ENCODE results near the gene FSTL3. TPM values are rescaled to one million over a fixed set of nuclear protein-coding genes. Genes with fewer than 3 reads are reported as not detected.
"Not testable (repeated sequence)": the region's sequence is repeated elsewhere in the genome, so short reads cannot be mapped to it uniquely, and the experiment has no call there.

FSTL3 gene
- total RNA-seq, 2 donors from 2014 or later: 72.4 to 236 TPM

DNA sequence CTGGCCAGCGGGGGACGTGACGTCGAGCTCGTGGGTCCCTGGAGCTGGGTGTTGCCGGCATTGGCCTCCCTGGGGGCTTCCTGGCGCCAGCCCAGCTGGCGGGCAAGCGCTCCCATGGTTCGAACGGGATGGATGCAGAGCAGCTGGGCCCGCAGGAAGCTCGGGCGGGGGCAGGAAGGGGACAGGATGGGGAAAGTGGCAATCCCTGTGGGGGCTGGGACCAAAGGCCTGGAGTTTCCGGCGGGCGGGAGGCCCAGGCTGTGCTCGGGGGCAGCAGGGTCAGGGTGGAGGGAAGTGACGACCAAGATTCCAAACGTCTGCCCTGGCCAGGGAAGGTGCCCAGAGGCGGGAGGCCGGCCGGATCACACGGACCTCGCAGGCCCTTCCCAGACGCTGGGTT is 51.8 kb downstream of the FSTL3 start:
- H3K27ac ChIP-seq: peak overlapping the region in 2 of 4 donors; percentile 49 to 55
- H3K27me3 ChIP-seq: peaks cover 0 to 7% of the 10 kb centered on the region in 2 donors
- no peaks in the 10 kb centered on the region for H3K36me3 ChIP-seq (replicated peaks in 1 of 2; ENCODE audit: insufficient read depth in 1 of 2, low read depth in 2 of 2)
- DNase-seq (peak in 1 of 4 donors; percentile 27), ATAC-seq (peak; percentile 54)
- no peak overlapping the region for H3K4me3 ChIP-seq
- intact Hi-C loops (cut with DNase I): no loop called here
- H3K4me1 ChIP-seq: no peaks in the 10 kb centered on the region
- TF ChIP-seq, protein P1, sequence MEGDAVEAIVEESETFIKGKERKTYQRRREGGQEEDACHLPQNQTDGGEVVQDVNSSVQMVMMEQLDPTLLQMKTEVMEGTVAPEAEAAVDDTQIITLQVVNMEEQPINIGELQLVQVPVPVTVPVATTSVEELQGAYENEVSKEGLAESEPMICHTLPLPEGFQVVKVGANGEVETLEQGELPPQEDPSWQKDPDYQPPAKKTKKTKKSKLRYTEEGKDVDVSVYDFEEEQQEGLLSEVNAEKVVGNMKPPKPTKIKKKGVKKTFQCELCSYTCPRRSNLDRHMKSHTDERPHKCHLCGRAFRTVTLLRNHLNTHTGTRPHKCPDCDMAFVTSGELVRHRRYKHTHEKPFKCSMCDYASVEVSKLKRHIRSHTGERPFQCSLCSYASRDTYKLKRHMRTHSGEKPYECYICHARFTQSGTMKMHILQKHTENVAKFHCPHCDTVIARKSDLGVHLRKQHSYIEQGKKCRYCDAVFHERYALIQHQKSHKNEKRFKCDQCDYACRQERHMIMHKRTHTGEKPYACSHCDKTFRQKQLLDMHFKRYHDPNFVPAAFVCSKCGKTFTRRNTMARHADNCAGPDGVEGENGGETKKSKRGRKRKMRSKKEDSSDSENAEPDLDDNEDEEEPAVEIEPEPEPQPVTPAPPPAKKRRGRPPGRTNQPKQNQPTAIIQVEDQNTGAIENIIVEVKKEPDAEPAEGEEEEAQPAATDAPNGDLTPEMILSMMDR (IDR thresholded peaks at IDR 0.05): no peak
- TF ChIP-seq POLR2A (IDR thresholded peaks at IDR 0.05): no peak
- 61 to 70% methylated on average over 13 to 26 of the region's 26 CpGs for WGBS, 2 donors
- H3K9me3 ChIP-seq: no peaks in the 10 kb centered on the region

DNA sequence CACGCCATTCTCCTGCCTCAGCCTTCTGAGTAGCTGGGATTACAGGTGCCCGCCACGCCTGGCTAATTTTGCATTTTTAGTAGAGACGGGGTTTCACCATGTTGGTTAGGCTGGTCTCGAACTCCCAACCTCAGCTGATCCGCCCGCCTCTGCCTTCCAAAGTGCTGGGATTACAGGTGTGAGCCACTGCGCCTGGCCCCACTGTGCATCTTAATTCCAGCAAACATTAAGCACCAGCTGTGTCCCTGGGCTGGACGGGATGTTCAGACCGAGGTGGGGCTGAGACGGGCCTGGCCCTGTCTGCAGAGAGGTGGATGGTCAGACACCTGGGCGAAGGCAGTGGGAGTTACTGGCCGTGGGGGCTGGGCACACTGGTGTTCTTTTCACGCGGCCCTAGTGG is 53.4 kb downstream of the FSTL3 start:
- H3K27ac ChIP-seq; intact Hi-C loops (cut with DNase I): not testable (repeated sequence)
- WGBS, 2 donors: 82 to 89% methylated on average over 11 to 15 of the region's 15 CpGs

DNA sequence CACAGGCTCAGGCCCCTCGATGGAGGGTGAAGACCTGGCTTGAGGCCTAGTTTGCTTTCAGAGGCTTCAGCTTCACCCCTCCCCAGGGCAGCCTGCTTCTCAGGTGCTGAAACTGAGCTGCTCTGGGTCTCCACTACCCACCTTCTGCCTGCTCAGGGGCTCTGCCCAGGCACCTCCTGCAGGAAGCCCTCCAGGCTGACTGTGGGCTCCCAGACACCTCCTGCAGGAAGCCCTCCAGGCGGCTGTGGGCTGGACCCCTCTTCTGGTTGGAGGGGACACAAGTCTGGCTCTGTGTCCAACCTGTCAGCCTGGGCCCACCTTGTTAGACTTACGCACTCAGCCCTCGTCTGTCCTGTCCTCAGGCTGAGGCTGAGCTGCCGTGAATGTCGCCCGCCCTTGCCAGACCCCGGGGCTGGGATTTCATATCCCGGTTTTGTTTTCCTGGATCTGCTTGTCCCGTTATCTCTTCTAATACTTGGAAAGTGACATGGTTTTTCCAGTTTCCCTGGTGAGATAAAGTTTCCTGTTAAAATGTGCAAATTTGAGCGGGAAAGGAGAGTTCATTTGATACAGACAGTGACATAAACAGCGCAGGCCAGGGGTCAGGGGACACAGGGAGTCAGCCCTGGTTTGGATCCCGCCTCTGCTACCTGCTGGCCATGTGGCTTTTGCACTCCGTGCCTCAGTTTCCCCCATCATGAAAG is 53.9 kb downstream of the FSTL3 start:
- H3K4me1 ChIP-seq: no peaks in the 10 kb centered on the region
- no peak overlapping the region for H3K27ac ChIP-seq
- no peaks in the 10 kb centered on the region for H3K36me3 ChIP-seq (replicated peaks in 1 of 2; ENCODE audit: insufficient read depth in 1 of 2, low read depth in 2 of 2)
- no peak for DNase-seq
- TF ChIP-seq POLR2A (IDR thresholded peaks at IDR 0.05): no peak
- TF ChIP-seq, protein P1 (IDR thresholded peaks at IDR 0.05): no peak
- ATAC-seq: no peak
- H3K9me3 ChIP-seq: no peaks in the 10 kb centered on the region
- intact Hi-C loops (cut with DNase I): loop anchor here (5.0 kb wide), 1 partner anchor 63 kb away; no protein-coding TSS in a partner anchor
- 40 to 57% methylated on average over 11 to 14 of the region's 14 CpGs for WGBS, 2 donors
- no peak overlapping the region for H3K4me3 ChIP-seq
- H3K27me3 ChIP-seq: no peaks in the 10 kb centered on the region

More for the DNA sequence above, 53.4 kb downstream of the FSTL3 start:
- H3K9me3 ChIP-seq; H3K4me3 ChIP-seq; DNase-seq; ATAC-seq; H3K36me3 ChIP-seq (replicated peaks in 1 of 2; ENCODE audit: insufficient read depth in 1 of 2, low read depth in 2 of 2); H3K4me1 ChIP-seq; H3K27me3 ChIP-seq: not testable (repeated sequence)

GRCh38 chr19:731000-731399 is 54.8 kb downstream of the FSTL3 start:
- TF ChIP-seq, protein P1 (IDR thresholded peaks at IDR 0.05): no peak
- no peak for TF ChIP-seq POLR2A (IDR thresholded peaks at IDR 0.05)
- intact Hi-C loops (cut with DNase I): loop anchor here (5.0 kb wide), 1 partner anchor 64 kb away; no protein-coding TSS in a partner anchor
- Histone ChIP-seq H3K27me3 (no peaks in the 10 kb centered on the region), H3K4me3 (no peak overlapping the region), H3K27ac (no peak overlapping the region), H3K9me3 (no peaks in the 10 kb centered on the region), H3K4me1 (no peaks in the 10 kb centered on the region), H3K36me3 (replicated peaks in 1 of 2; ENCODE audit: insufficient read depth in 1 of 2, low read depth in 2 of 2) (no peaks in the 10 kb centered on the region)
- WGBS, 2 donors: 89 to 97% methylated on average over 15 to 16 of the region's 16 CpGs
- no peak for DNase-seq
- no peak for ATAC-seq

DNA sequence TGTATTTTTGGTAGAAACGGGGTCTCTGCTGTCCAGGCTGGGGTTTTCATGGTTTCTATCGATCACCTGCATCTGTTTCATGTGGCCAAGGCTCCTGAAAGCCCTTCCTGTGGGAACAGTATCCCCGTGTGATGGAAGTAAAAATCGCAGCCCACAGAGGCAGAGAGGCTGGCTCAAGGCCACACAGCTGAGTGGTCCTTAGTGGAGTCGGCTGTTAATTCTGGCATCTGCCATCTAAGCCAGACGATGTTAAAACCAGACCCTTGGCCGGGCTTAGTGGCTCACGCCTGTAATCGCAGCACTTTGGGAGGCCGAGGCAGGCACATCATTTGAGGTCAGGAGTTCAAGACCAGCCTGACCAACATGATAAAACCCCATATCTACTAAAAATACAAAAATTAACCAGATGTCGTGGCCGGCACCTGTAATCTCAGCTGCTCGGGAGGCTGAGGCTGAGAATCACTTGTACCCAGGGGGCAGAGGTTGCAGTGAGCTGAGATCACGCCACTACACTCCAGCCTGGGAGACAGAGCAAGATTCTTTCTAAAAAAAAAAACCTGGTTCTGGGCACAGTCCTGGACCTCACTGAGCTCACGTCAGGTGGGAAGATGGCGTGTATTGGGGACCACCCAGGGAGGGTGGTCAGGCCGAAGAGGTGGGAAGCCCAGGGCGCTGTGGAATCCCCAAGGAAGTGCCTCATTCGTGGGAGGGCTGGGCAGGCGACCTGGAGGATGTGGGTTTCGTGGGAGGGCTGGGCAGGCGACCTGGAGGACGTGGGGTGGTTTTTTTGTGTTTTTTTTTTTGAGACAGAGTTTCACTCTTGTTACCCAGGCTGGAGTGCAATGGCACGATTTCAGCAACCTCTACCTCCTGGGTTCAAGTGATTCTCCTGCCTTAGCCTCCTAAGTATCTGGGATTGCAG is 56.2 kb downstream of the FSTL3 start:
- no peaks in the 10 kb centered on the region for H3K4me1 ChIP-seq
- no peaks in the 10 kb centered on the region for H3K9me3 ChIP-seq
- H3K36me3 ChIP-seq (replicated peaks in 1 of 2; ENCODE audit: insufficient read depth in 1 of 2, low read depth in 2 of 2): no peaks in the 10 kb centered on the region
- H3K27ac ChIP-seq: no peak overlapping the region
- H3K27me3 ChIP-seq: no peaks in the 10 kb centered on the region
- 58 to 76% methylated on average over 13 to 24 of the region's 24 CpGs for whole genome bisulfite sequencing, 2 donors
- no peak overlapping the region for H3K4me3 ChIP-seq
- intact Hi-C loops (cut with DNase I): loop anchor here (5.0 kb wide), 1 partner anchor 65 kb away; no protein-coding TSS in a partner anchor
- no peak for TF ChIP-seq POLR2A (IDR thresholded peaks at IDR 0.05)
- TF ChIP-seq, protein P1 (IDR thresholded peaks at IDR 0.05): no peak
- DNase-seq (no peak), ATAC-seq (no peak)
